Left lung (tissue), 14 donors: Measurements from ENCODE around the gene ACY1. TPM values are rescaled to one million over a fixed set of nuclear protein-coding genes. Genes with fewer than 3 reads are reported as not detected.
A peak's percentile ranks its signal among the peaks of the same experiment; 100 is the strongest.

Experiments
- ATAC-seq: fragments of 200-7000 bp; cut with Tn5 transposase; one replicate; pipeline ENCODE4 v1.9.1; 2020; ENCODE audit warnings: moderate library complexity
- DNase-seq, 4 donors: peaks; one replicate each; pipeline ENCODE4 v3.0.0-alpha.2; 2013 to 2020
- H3K27ac ChIP-seq, 2 donors: fragments of 200-600 bp; sonication (generic) in 1 of 2; one replicate each; pipeline versions ENCODE4 v1.5.0 to v1.8.0; 2020 to 2021
- H3K27me3 ChIP-seq, 2 donors: fragments of 200-600 bp; sonication (generic) in 1 of 2; one replicate each; pipeline versions ENCODE4 v1.5.0 to v1.8.0; 2020 to 2021
- H3K36me3 ChIP-seq, 2 donors: fragments of 200-600 bp; sonication (generic) in 1 of 2; one replicate each; pipeline versions ENCODE4 v1.5.0 to v1.8.0; 2020 to 2021
- H3K4me1 ChIP-seq, 2 donors: fragments of 200-600 bp; one replicate each; pipeline ENCODE4 v1.8.0; 2021
- H3K4me3 ChIP-seq, 2 donors: fragments of 200-600 bp; sonication (generic) in 1 of 2; one replicate each; pipeline versions ENCODE4 v1.5.0 to v1.8.0; 2020 to 2021; ENCODE audit warnings: mild to moderate bottlenecking in 1 of 2
- H3K9me3 ChIP-seq, 2 donors: fragments of 200-600 bp; sonication (generic) in 1 of 2; one replicate each; pipeline versions ENCODE4 v1.5.0 to v1.8.0; 2020 to 2021
- CTCF ChIP-seq, 2 donors: fragments of 200-600 bp; sonication (generic) in 1 of 2; IDR thresholded peaks; one replicate each; pipeline versions ENCODE4 v1.5.0 to v1.8.0; 2021; ENCODE audit warnings: antibody characterized with exemption in 2 of 2
- intact Hi-C, 2 donors: fragments of 100-400 bp; cut with DNase I; formaldehyde crosslinking; loops; one replicate each; pipeline versions ENCODE4 v1.11.2 to v1.14.2; 2022
- long read RNA-seq, 12 donors: library from polyadenylated mRNA in 2 of 12; unstranded in 2 of 12; transcript quantifications; one replicate each; pipeline ENCODE4 v2.0.0 and lab custom pipeline, GENCODE V29; 2019 to 2026
- polyA plus RNA-seq, 6 donors: library from polyadenylated mRNA; unstranded; fragments of 120-200 nt; gene quantifications; one replicate each; pipeline ENCODE4 v1.2.1, GENCODE V29; 2013; ENCODE audit not compliant: insufficient read length in 6 of 6
- total RNA-seq, 2 donors: library from RNA; stranded (reverse); fragmentation: NEBNext Ultra II Directional; extraction: Animal tissue kit (Norgen Biotek cat#: 25700); gene quantifications; one replicate each; pipeline ENCODE4 v1.2.1, GENCODE V29; 2021
- donor health status: DM: no; HTN: yes; CAD: no.
- donor health status: DM: no; HTN: no; CAD: no.

Gene ACY1
- 10 to 100 TPM; 37.0 to 41.2 TPM for total RNA-seq
- 10 to 100 TPM; 29.6 to 42.8 (median 36.2) TPM for polyA plus RNA-seq
- long read RNA-seq, donor 1, transcript ACY1-215 (15 exons, 1,684 nt), result major isoform, 8 of 13 reads
- long read RNA-seq, donor 1, partial matches to known transcripts, result 0 of 13 reads
- long read RNA-seq, donor 1, other reads (novel, unspliced or antisense), result 0 of 13 reads
- long read RNA-seq, donor 2, transcript ACY1-215 (15 exons, 1,684 nt), result major isoform, 8 of 12 reads
- long read RNA-seq, donor 2, partial matches to known transcripts, result 0 of 12 reads
- long read RNA-seq, donor 2, other reads (novel, unspliced or antisense), result 0 of 12 reads
- long read RNA-seq, donor 3, transcript ACY1-215 (15 exons, 1,684 nt), result major isoform, 9 of 12 reads
- long read RNA-seq, donor 3, partial matches to known transcripts, result 0 of 12 reads
- long read RNA-seq, donor 3, other reads (novel, unspliced or antisense), result 0 of 12 reads
- long read RNA-seq, donor 4, transcript ACY1-215 (15 exons, 1,684 nt), result major isoform, 40 of 45 reads
- long read RNA-seq, donor 4, partial matches to known transcripts, result 0 of 45 reads
- long read RNA-seq, donor 4, other reads (novel, unspliced or antisense), result 3 of 45 reads
- long read RNA-seq, donor 5, transcript ACY1-215 (15 exons, 1,684 nt), result major isoform, 11 of 2,665 reads
- long read RNA-seq, donor 5, partial matches to known transcripts, result 732 of 2,665 reads
- long read RNA-seq, donor 5, other reads (novel, unspliced or antisense), result 1,915 of 2,665 reads
- long read RNA-seq, donor 6, transcript ACY1-215 (15 exons, 1,684 nt), result major isoform, 7 of 2,445 reads
- long read RNA-seq, donor 6, partial matches to known transcripts, result 598 of 2,445 reads
- long read RNA-seq, donor 6, other reads (novel, unspliced or antisense), result 1,833 of 2,445 reads
- long read RNA-seq, donor 7, transcript ACY1-227 (3 exons, 456 nt), result major isoform, 7 of 3,112 reads
- long read RNA-seq, donor 7, partial matches to known transcripts, result 2,953 of 3,112 reads
- long read RNA-seq, donor 7, other reads (novel, unspliced or antisense), result 146 of 3,112 reads
- long read RNA-seq, donor 8, transcript ACY1-215 (15 exons, 1,684 nt), result major isoform, 7 of 14 reads
- long read RNA-seq, donor 8, partial matches to known transcripts, result 0 of 14 reads
- long read RNA-seq, donor 8, other reads (novel, unspliced or antisense), result 0 of 14 reads
- long read RNA-seq, donor 9, result 0 reads
- long read RNA-seq, donor 10, transcript ACY1-215 (15 exons, 1,684 nt), result major isoform, 51 of 67 reads
- long read RNA-seq, donor 10, transcript ACY1-211 (2 exons, 781 nt), result minor isoform, 5 of 67 reads
- long read RNA-seq, donor 10, partial matches to known transcripts, result 0 of 67 reads
- long read RNA-seq, donor 10, other reads (novel, unspliced or antisense), result 4 of 67 reads
- long read RNA-seq, donor 11, partial matches to known transcripts, result 0 of 1 reads
- long read RNA-seq, donor 11, other reads (novel, unspliced or antisense), result 0 of 1 reads
- long read RNA-seq, donor 12, transcript ACY1-215 (15 exons, 1,684 nt), result major isoform, 6 of 12 reads
- long read RNA-seq, donor 12, partial matches to known transcripts, result 0 of 12 reads
- long read RNA-seq, donor 12, other reads (novel, unspliced or antisense), result 0 of 12 reads

- no peaks in the 10 kb centered on the region for H3K9me3 ChIP-seq
- no peaks in the 10 kb centered on the region for H3K36me3 ChIP-seq
- peak; percentile 85 to 96 (median 92) for DNase-seq
- TF ChIP-seq CTCF (IDR thresholded peaks at IDR 0.05), result no peak
- peak; percentile 94 for ATAC-seq
- H3K27me3 ChIP-seq, result no peaks in the 10 kb centered on the region
- H3K4me1 ChIP-seq, result peaks cover 16 to 28% of the 10 kb centered on the region in 2 donors
- H3K27ac ChIP-seq, result peak within 1 kb of the TSS; percentile 92 to 96
- intact Hi-C loops, result no loop called here
- H3K4me3 ChIP-seq, result peak within 1 kb of the TSS; percentile 48 to 65
These were observed at the start of gene ACY1 for GRCh38 chr3:51982838-51983577. ACY1 (plus strand) TSS chr3:51983535; CDS start chr3:51984065, 530 bp downstream.

- intact Hi-C loops, result no loop called here
- DNase-seq (peak in 1 of 4 donors; percentile 73), ATAC-seq (no peak)
- peaks cover 0 to 7% of the 10 kb centered on the region in 2 donors for H3K4me1 ChIP-seq
- TF ChIP-seq CTCF (IDR thresholded peaks at IDR 0.05), result no peak
- H3K4me3 ChIP-seq, result no peak overlapping the region
- H3K9me3 ChIP-seq, result no peaks in the 10 kb centered on the region
- no peak overlapping the region for H3K27ac ChIP-seq
- no peaks in the 10 kb centered on the region for H3K27me3 ChIP-seq
- H3K36me3 ChIP-seq, result peaks cover 0 to 82% of the 10 kb centered on the region in 2 donors
These were observed 49.0 kb upstream of the ACY1 start for GRCh38 chr3:51934139-51934850.

- Histone ChIP-seq H3K4me3 (no peak overlapping the region), H3K4me1 (peaks cover 0 to 14% of the 10 kb centered on the region in 2 donors), H3K36me3 (peaks cover 0 to 82% of the 10 kb centered on the region in 2 donors), H3K9me3 (no peaks in the 10 kb centered on the region), H3K27ac (no peak overlapping the region), H3K27me3 (no peaks in the 10 kb centered on the region)
- TF ChIP-seq CTCF (IDR thresholded peaks at IDR 0.05), result no peak
- no peak for ATAC-seq
- intact Hi-C loops, result no loop called here
- no peak for DNase-seq
These were observed 48.1 kb upstream of the ACY1 start for GRCh38 chr3:51934991-51935885.
